ENCODE data around the gene THBS3.
"Not testable (repeated sequence)": the region's sequence is repeated elsewhere in the genome, so short reads cannot be mapped to it uniquely, and the experiment has no call there.

THBS3 gene

DNA sequence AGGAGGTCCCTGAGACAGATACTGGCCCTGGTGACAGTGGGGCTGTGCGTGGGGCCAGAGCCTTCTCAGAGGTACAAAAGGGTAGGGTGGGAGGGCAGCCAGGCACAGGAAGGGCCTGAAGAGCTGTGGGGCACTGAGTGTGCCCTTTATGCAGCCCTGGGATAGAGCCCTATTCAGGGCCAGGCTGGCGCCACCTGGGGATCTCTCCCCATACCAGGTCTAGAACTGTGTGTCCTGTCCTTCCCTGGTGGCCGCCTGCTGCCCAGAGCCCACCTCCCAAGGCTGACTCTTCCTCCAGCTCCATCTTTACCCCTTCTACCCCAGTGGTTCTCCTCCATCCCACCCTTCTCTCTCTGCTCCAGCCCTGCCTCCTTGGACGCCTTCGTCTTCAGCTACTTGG lies 25.8 kb upstream of the THBS3 start:
- DNase-seq (ENCODE audit: low read depth): not testable (repeated sequence)

DNA sequence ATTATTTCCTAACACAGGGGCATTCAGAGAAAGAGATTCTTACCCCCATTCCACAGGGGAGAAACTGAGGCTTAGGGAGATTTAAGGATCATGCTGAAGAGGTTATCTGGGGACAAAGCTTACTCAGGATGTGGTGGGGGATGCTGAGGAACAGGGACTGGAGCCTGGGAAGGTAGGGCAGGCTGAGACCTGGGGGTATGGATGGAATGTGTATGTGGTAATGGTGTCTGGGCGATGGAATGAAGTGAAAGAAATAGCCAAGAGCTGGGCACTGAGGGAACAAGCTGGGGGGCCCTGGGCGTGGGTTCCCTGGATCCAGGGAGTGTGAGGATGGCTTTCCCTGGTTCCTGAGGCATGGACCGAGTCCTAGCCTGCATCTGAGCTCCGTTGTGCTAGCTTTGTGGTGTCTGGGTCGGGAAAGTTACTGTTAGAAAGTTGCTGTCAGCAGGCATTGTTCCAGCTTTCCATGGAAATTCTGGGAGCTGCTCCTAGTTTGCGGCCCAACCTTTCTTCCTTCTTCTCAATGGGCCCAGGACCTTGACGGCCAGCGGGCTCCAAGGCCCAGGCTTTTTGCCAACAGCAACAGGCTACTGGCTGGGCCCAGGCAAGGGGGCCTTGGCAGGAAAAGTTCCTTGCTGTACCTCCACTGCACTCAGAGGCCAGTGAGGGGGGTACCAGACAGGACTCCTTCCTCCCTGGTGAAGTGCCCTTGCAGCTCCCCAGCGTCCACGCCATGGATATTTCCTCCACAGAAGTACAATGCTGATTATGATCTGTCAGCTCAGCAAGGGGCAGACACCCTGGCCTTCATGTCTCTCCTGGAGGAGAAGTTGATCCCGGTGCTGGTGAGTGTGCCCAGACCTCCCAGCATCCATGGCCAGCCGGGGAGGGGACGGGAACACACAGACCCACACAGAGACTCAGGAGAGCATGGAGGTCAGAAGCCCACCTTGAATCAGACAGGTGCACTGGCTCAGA lies 24.6 kb upstream of the THBS3 start:
- DNase-seq (ENCODE audit: low read depth): not testable (repeated sequence)

DNA sequence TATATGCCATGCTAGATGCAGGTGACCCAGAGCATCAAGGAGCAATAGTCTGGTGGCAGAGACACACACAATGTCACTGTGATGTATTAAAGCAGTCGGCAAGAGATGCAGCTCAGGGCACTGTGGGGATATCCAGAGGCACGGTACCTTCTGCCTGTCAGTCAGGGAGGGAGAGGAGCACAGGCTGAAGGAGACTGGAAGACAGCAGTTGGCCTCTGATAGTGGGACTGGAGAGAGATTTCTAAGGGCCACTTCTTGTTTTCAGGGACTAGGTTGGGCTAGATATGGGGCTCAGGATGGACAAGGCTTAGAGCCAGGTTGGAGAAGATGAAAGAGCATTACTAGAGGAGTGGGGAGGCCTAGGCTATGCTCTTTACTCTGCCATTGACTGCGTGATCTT lies 23.6 kb upstream of the THBS3 start:
- not testable (repeated sequence) for DNase-seq (ENCODE audit: low read depth)

DNA sequence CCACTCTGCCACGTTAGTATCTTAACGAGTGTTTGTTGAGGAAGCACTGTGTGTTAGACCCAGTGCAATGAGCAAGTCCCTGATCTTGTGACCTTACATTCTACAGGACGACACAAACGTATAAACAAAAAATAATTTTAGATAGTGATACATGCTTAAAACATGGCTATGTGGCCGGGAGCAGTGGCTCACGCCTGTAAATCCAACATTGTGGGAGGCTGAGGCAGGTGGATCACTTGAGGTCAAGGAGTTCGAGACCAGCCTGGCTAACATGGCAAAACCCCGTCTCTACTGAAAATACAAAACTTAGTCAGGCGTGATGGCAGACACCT lies 20.4 kb upstream of the THBS3 start:
- DNase-seq (ENCODE audit: low read depth): no peak

- peak; percentile 98 for DNase-seq (ENCODE audit: low read depth)
Measured at GRCh38 chr1:155227261-155228095, 19.8 kb upstream of the THBS3 start.

GRCh38 chr1:155226910-155227260 lies 19.2 kb upstream of the THBS3 start:
- no peak for DNase-seq (ENCODE audit: low read depth)

DNA sequence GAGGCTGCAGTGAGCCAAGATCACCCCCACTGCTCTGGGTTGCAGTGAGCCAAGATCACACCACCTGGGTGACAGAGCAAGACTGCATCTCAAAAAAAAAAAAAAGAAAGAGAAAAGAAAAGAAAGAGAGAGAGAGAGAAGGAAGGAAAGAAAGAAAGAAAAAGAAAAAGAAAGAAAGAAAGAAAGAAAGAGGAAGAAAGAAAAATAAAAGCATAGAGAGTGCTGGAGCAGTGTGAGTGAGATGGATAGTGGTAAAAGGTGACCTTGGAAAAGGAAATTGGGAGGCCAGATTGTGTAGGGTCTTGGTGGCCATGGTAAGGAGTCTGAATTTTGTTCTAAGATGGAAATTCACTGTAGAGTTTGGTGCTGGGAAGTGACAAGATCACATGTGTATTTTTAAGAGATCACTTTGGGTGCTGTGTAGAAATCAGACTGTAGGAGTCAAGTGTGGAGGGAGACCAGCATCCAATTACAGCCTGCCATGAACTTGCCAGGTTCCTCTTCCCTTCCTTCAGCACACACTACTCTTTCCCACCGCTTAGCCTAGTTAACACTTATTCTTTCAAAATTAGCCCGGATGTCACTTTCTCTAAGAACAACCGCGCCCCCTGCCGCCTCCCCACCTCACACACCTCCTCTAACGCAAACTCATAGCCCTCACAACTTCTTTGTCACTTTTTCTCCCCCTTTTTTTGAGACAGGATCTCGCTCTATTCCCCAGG lies 18.7 kb upstream of the THBS3 start:
- DNase-seq (ENCODE audit: low read depth): no peak

- not testable (repeated sequence) for DNase-seq (ENCODE audit: low read depth)
Measured at GRCh38 chr1:155225404-155225759, 17.7 kb upstream of the THBS3 start.

DNA sequence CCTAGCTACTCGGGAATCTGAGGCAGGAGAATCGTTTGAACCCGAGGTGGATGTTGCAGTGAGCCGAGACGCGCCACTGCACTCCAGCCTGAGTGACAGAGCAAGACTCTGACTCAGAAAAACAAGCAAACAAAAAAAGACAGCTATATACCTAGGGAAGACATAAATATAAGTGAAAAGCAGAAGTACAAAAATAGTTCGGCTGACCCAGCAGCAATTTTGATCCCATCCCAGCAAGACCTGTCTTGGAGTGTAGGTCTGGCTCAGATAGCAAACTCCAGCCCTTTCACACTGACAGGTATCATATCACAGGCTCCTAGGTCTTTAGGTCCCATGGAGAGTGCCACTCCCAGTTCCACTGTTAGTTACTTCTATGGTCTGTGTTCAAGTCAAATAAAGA lies 15.3 kb upstream of the THBS3 start:
- no peak for DNase-seq (ENCODE audit: low read depth)

DNA sequence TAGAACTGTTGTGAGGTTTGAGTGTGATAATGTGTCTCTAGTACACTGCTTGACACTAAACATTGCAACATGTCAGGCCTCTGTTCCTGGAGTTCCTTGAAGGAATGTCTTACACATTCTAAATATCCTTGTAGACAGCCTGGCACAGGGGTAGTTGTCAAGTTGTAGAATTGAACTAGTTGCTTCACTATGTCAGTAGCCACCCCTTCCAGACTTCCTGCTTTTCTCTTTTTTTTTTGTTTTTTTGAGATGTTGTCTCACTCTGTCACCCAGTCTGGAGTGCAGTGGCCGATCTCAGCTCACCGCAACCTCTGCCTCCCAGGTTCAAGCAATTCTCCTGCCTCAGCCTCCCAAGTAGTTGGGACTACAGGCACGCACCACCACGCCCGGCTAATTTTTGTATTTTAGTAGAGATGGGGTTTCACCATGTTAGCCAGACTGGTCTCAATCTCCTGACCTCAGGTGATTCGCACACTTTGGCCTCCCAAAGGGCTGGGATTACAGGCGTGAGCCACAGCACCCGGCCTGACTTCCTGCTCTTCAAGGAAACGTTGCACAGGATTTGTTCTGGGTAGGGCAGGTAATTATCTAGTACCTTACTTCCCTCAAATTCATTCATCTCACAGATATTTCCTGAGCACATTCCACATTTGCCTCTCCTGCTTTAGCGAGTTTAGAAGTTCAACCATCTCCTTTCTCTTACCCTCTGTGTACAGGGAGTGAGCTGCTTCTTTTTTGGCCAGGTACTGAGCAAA lies 12.7 kb upstream of the THBS3 start:
- DNase-seq (ENCODE audit: low read depth): not testable (repeated sequence)

DNA sequence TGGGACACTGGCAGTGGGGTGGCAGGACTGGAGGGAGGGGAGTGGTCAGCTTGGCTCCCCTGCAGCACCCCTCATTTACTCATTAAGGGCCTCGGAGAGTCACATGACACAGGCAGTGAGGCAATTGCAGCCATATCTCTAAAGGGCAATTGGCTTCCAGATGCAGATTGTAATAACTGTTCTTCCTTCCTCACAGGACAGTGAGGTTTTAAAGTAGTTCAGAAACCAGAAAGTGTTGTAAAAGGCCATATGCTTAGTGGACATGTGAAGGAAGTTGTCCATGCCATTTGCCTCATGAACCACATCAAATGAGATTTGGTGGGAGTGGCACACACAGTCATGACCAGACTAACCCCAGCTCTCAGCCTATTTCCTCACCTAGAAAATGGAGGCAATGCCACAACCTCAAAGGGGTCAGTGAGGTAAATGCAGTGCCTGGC lies 11.9 kb upstream of the THBS3 start:
- no peak for DNase-seq (ENCODE audit: low read depth)

DNA sequence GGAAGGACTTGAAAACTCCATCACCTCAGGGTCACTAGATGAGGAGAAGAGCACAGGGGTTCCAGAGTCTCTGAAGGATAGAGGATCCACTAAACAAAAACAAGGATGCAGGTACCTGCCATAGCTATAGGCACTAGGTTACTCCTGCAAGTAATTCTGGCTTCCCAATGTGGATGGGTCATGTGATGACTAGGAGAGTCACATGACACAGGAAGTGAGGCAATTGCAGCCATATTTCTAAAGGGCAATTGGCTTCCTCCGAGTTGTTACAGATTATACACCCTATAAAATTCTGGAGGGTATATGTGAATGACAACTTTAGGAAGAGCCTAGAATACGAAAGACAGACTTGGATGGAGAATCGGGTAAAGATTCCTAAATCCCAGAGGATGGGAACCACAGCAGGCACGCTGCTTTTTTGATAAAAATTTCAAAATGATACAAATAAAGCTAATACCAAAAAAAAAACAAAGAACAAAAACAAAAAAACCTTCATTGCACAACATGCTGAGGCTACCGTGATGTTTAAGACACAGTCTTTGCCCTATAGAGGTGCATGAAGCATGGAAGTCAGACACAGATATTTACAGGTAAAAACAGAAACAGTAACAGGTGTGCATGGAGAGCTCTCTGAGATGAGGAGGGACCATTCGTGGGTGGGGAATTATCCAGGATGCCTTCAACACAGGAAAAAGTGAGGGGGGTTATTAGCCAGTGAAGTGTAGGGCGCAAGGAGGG lies 11.3 kb upstream of the THBS3 start:
- no peak for DNase-seq (ENCODE audit: low read depth)

- not testable (repeated sequence) for DNase-seq (ENCODE audit: low read depth)
Measured at GRCh38 chr1:155214702-155215101, 7.0 kb upstream of the THBS3 start.

GRCh38 chr1:155212051-155212440 lies 4.3 kb upstream of the THBS3 start:
- not testable (repeated sequence) for DNase-seq (ENCODE audit: low read depth)

DNA sequence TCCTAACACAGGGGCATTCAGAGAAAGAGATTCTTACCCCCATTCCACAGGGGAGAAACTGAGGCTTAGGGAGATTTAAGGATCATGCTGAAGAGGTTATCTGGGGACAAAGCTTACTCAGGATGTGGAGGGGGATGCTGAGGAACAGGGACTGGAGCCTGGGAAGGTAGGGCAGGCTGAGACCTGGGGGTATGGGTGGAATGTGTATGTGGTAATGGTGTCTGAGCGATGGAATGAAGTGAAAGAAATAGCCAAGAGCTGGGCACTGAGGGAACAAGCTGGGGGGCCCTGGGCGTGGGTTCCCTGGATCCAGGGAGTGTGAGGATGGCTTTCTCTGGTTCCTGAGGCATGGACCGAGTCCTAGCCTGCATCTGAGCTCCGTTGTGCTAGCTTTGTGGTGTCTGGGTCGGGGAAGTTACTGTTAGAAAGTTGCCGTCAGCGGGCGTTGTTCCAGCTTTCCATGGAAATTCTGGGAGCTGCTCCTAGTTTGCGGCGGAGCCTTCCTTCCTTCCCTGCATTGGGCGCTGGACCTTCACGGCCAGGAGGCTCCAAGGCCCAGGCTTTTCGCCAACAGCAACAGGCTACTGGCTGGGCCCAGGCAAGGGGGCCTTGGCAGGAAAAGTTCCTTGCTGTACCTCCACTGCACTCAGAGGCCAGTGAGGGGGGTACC lies 3.8 kb upstream of the THBS3 start:
- DNase-seq (ENCODE audit: low read depth): not testable (repeated sequence)

DNA sequence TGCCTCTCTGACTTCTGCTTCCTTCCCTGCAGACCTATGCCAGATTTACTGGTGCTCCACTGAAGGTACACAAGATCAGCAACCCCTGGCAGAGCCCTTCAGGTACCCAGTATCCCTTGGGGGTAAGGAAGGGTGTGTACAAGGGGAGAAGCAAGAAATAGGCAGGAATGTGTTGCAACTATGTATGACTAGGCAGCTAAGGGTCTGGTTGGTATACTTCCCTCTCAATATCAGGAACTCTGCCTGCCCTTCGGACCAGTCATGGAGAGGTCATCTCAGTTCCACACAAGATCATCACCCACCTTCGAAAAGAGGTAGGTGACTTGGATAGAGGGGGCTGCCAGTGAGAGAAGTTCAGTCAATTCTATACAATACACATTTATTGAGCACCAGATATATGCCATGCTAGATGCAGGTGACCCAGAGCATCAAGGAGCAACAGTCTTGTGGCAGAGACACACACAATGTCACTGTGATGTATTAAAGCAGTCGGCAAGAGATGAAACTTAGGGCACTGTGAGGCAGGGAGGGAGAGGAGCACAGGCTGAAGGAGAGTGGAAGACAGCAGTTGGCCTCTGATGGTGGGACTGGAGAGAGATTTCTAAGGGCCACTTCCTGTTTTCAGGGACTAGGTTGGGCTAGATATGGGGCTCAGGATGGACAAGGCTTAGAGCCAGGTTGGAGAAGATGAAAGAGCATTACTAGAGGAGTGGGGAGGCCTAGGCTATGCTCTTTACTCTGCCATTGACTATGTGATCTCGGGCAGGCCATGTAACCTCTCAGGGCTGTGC lies 2.8 kb upstream of the THBS3 start:
- no peak for DNase-seq (ENCODE audit: low read depth)

- no peak for DNase-seq (ENCODE audit: low read depth)
Measured at GRCh38 chr1:155209312-155209721, 1.6 kb upstream of the THBS3 start.

DNA sequence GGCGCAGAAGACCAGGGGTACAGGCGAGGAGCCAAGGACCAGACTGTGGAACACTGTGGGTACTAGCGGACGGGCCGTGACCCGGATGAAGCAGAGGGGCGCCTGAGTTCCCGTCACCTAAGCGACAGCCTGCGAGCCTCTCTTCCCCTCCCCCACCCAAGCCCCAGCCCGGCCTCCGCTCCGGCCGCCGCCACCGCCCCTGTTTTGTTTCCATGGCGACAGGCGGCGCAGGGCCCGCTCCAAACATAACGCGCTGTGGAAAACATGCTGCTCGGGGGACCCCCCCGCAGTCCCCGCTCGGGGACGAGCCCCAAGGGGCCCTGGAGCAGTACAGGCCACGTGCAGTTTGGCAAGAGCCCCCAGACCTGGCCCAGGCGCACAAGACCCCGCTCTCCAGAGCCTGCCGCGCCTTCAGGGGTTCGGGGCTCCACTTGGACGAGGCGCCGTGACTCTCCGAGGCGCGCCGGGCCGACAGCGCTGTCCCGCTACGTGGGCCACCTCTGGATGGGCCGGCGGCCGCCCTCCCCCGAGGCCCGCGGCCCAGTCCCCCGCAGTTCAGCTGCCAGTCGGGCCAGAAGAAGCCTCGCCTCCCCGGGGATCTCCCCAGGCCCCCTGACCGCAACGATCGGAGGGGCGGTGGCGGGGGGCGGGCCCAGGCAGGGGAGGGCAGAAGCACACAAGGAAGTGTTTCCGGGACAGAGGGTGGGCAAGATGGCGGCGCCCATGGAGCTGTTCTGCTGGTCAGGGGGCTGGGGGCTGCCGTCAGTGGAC lies 1.0 kb upstream of the THBS3 start, which contains the start of gene MTX1:
Gene MTX1, plus strand, starts transcription at position 155 of the 771 bp plus-strand sequence. Its CDS starts 110 bp downstream, at position 265.
- DNase-seq (ENCODE audit: low read depth): peak; percentile 82
